ENCODE measurements around the gene DRGX. TPM values are rescaled to one million over a fixed set of nuclear protein-coding genes. Genes with fewer than 3 reads are reported as not detected.

The DRGX gene
- total RNA-seq, 4 donors from 2014 or later = not detected

DNA sequence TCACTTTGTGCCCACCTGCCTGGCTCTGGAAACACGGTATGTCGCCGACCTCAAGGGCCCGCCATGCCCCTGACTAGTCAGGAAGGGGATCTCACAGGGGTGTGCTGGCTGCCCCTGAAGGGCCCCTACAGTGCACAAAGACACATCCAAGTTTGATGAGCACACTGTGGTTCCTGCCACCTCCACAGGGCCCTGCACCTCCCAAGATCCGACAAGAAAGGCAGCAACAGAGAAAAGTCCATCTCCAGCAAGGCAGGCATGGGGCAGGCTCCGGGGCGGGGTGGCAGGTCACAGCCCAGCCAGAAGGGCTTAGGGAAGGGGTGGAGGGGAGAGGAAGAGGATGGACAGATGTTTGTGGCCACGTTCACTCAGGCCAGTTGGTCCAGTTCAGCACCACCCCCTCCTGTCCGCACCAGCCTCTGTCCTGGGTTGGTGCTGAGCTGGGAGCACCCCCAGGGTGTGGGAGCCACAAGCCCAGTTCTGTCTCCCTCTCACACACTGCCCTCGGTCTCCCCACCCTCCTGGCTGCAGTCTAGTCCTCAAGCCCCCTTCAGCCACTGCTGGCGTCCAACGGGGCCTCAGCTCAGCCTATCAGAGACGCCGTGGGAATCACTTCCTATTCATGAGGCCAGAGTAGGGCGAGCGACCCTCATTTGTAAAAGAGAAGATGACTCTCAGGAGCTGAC lies 11.5 kb downstream of the DRGX start:
- Histone ChIP-seq H3K27me3 (peaks cover 0 to 5% of the 10 kb centered on the region in 2 donors), H3K4me1 (no peaks in the 10 kb centered on the region), H3K36me3 (no peaks in the 10 kb centered on the region), H3K9me3 (no peaks in the 10 kb centered on the region), H3K4me3 (no peak overlapping the region), H3K27ac (no peak overlapping the region)
- 65 to 71% methylated on average over 10 to 16 of the region's 16 CpGs for WGBS, 2 donors
- no peak for TF ChIP-seq EP300 (IDR thresholded peaks at IDR 0.05)
- TF ChIP-seq POLR2A (IDR thresholded peaks at IDR 0.05) = no peak
- no peak for TF ChIP-seq CTCF (IDR thresholded peaks at IDR 0.05)
- DNase-seq (ENCODE audit: low spot score in 2 of 2) = no peak

DNA sequence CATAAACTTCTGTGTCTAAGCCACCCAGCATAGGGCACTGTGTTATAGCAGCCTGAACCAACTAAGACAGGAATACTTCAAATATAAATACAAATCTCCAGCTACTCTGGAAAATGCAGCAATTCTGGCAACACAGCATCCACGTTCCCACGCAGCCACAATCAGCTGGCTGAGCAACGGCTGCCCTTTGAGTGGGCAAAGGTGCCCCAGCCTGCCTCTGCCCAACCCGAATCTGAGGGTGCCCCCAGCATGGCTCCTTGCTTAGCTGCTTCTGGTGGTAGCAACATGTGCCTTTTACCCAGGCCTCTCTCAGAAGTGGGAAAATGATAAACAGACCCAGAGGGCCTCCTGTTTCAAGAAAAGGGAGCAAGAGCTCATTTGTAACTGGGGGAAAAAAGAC lies 12.0 kb downstream of the DRGX start:
- DNase-seq (ENCODE audit: low spot score in 2 of 2) = no peak
- H3K4me1 ChIP-seq = no peaks in the 10 kb centered on the region
- no peaks in the 10 kb centered on the region for H3K9me3 ChIP-seq
- TF ChIP-seq EP300 (IDR thresholded peaks at IDR 0.05) (no peak), CTCF (IDR thresholded peaks at IDR 0.05) (no peak), POLR2A (IDR thresholded peaks at IDR 0.05) (no peak)
- no peaks in the 10 kb centered on the region for H3K36me3 ChIP-seq
- no peak overlapping the region for H3K4me3 ChIP-seq
- no peak overlapping the region for H3K27ac ChIP-seq
- H3K27me3 ChIP-seq = peaks cover 0 to 5% of the 10 kb centered on the region in 2 donors
- 72 to 85% methylated on average over 4 of the region's 4 CpGs for WGBS, 2 donors

DNA sequence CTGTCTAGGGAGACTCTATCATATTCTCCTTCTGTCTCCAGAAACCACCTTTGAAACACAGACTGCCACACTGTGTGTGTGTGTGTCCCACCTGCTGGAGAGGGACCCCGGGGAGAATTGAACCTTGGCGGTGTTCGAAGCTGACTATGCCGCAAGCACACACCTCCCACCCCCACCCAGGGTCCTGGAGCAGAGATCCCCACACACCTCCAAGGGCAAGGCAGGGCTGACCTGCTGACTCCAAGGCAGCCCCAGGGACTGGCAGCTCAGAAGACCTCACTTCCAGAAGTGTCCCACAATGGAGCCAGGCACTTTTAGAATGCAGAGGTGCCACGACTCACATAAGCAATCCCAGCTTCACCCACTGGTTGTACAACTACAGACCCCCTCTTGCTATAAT lies 13.1 kb downstream of the DRGX start:
- H3K36me3 ChIP-seq = no peaks in the 10 kb centered on the region
- no peak overlapping the region for H3K27ac ChIP-seq
- no peak for DNase-seq (ENCODE audit: low spot score in 2 of 2)
- no peaks in the 10 kb centered on the region for H3K27me3 ChIP-seq
- WGBS, 2 donors = 90 to 95% methylated on average over 5 of the region's 5 CpGs
- no peak overlapping the region for H3K4me3 ChIP-seq
- TF ChIP-seq POLR2A (IDR thresholded peaks at IDR 0.05) (no peak), EP300 (IDR thresholded peaks at IDR 0.05) (no peak), CTCF (IDR thresholded peaks at IDR 0.05) (no peak)
- H3K4me1 ChIP-seq = no peaks in the 10 kb centered on the region
- H3K9me3 ChIP-seq = no peaks in the 10 kb centered on the region

GRCh38 chr10:49382226-49382625 lies 13.7 kb downstream of the DRGX start:
- H3K27me3 ChIP-seq = no peaks in the 10 kb centered on the region
- H3K36me3 ChIP-seq = no peaks in the 10 kb centered on the region
- 75 to 79% methylated on average over 3 of the region's 3 CpGs for WGBS, 2 donors
- TF ChIP-seq POLR2A (IDR thresholded peaks at IDR 0.05) = no peak
- TF ChIP-seq CTCF (IDR thresholded peaks at IDR 0.05) = no peak
- no peak overlapping the region for H3K4me3 ChIP-seq
- no peaks in the 10 kb centered on the region for H3K4me1 ChIP-seq
- no peaks in the 10 kb centered on the region for H3K9me3 ChIP-seq
- no peak for DNase-seq (ENCODE audit: low spot score in 2 of 2)
- H3K27ac ChIP-seq = no peak overlapping the region

DNA sequence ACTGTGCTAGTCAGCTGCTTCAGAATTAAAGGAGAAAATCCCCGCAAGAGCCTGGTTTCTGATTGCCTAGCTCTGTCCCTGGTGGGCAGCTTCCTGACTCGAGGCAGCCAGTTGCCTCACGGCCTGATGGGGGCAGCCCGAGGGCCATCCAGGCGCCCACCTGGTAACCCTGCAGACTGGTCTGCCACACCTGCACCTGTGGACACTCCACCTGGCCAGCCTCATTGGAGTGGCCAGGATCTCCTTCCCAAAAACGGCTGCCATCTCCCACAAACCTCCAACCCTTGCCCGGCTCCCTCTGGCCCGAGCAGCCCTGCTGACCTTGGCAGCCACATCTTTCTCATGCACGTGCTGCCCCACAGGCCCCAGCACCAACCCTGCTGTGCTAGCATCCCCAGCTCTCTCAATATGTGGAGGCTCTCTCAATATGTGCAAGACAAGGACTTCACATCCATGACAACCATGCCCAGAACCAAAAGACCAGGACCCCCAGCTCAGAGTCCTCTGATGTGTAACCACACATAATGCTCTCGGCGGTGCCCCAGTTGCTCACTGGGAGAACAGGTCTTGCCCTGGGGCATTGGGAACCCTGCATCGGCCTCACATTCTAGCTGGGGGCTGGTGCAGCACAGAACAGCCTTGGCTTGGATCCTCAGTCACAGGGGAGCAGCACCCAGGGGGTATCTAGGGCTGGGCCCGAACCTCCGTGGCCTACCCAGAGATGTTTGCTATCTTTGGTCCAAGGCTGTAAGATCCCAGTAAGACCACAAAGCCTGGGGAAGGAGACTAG lies 14.6 kb downstream of the DRGX start:
- no peak overlapping the region for H3K4me3 ChIP-seq
- no peak overlapping the region for H3K27ac ChIP-seq
- H3K36me3 ChIP-seq = no peaks in the 10 kb centered on the region
- no peaks in the 10 kb centered on the region for H3K4me1 ChIP-seq
- WGBS, 2 donors = 76 to 77% methylated on average over 12 to 14 of the region's 14 CpGs
- no peaks in the 10 kb centered on the region for H3K27me3 ChIP-seq
- H3K9me3 ChIP-seq = no peaks in the 10 kb centered on the region
- TF ChIP-seq EP300 (IDR thresholded peaks at IDR 0.05) = no peak
- no peak for TF ChIP-seq CTCF (IDR thresholded peaks at IDR 0.05)
- DNase-seq (ENCODE audit: low spot score in 2 of 2) = no peak

All from tibial nerve (tissue), 4 donors.